Stimulated activated naive CD8-positive, alpha-beta T cell treated with anti-CD3 and anti-CD28 coated beads, Interleukin-15, Interleukin-2, amounts not matched to agents 100 U/mL and 50 U/mL, for 24 hours (primary cell): ENCODE results near the gene WAC.
A peak's percentile ranks its signal among the peaks of the same experiment; 100 is the strongest.

Experiments
- ATAC-seq: fragments of 150-1000 bp; cut with Tn5 transposase; one replicate; pipeline ENCODE4 v1.10.0; 2021
- DNase-seq: peaks from one replicate; pipeline ENCODE4 v3.0.0; 2021

Gene WAC

DNA sequence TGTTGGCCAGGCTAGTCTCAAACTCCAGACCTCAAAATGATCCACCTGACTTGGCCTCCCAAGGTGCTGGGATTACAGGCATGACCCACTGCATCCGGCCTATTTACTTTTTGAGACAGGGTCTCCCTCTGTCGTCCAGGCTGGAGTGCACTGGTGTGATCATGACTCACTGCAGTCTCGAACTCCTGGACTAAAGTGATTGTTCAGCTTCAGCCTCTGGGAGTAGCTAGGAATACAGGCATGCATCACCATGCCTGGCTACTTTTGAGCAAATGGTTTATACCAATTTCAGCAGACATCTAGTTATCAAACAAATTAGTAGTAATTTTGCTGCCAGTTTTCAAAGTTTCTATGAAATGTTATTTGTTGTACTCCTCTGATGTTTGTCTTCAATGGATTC is 2.2 kb upstream of the WAC start:
- no peak for DNase-seq

DNA sequence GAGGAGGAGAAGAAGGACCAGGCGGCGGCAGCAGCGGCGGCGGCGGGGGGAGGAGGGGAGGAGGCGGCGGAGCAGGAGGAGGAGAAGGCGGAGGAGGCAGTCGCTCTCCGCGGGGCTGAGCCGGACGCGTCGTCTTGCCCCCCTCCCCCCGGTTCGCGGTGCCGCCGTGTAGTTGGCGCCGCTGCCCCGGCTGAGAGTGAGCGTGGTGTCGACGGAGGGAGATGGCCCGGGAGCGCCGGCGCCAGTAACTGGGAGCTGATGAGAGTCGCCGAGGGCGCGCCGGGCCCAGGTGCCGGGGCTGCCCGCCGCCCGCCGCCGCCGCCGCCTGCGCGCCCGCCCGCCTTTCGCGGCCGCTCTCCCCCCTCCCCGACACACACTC is 257 bp downstream of the WAC start:
- DNase-seq, result no peak
- ATAC-seq, result no peak

More for the DNA sequence above, 2.2 kb upstream of the WAC start:
- ATAC-seq, result no peak

GRCh38 chr10:28533571-28534304 is 820 bp downstream of the WAC start:
- peak; percentile 19 for ATAC-seq
- peak; percentile 77 for DNase-seq

DNA sequence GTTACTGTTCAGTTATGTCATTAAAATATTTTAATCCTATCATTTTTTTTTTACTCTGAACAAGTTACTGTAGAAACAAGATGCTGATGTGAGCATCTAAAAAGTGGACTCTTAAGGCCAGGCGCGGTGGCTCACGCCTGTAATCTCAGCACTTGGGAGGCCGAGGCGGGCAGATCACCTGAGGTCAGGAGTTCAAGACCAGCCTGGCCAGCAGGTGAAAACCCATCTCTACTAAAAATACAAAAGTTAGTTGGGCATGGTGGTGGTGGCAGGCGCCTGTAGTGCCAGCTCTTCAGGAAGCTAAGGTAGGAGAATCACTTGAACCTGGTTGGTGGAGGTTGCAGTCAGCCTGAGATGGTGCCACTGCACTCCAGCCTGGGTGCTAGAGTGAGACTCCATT is 2.9 kb downstream of the WAC start:
- DNase-seq, result no peak

DNA sequence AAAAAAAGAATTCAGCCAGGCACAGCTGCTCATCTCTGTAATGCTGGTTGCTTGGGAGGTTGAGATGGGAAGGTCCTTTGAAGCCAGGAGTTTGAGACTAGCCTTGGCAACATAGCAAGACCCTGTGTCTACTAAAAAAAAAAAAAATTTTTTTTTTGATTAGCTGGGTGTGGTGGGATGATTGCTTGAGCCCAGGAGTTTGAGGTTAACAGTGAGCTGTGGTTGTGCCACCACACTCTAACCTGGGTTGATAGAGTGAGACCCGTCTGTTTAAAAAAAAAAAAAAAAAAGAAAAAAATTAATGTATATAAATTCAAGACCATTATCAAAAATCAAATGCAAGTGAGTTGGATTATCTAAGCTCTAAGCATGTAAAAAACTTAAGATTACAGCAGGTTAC is 5.7 kb downstream of the WAC start:
- ATAC-seq (no peak), DNase-seq (no peak)

More for the DNA sequence above, 2.9 kb downstream of the WAC start:
- no peak for ATAC-seq

DNA sequence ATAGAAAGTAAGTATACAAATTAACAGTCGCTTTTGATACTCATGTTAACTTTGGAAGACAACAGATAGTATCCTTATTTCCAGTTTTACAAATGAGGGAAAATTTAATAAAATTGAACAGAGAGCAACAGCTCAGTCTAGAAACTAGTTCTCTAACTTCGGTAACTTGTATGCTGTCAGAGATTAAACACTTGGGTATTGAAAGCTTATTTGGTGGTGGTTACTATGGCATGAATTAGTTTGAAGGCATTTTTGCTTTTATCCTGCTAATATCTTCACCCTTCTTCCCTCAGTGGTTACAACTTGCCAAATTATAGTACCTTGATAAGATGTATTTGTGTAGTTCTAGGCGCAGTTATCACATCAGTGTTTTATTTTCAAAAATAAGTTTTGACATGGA is 7.2 kb downstream of the WAC start:
- ATAC-seq (no peak), DNase-seq (no peak)

GRCh38 chr10:28541717-28542365 is 8.9 kb downstream of the WAC start:
- DNase-seq (no peak), ATAC-seq (no peak)

GRCh38 chr10:28542728-28543127 is 9.8 kb downstream of the WAC start:
- ATAC-seq (no peak), DNase-seq (no peak)

DNA sequence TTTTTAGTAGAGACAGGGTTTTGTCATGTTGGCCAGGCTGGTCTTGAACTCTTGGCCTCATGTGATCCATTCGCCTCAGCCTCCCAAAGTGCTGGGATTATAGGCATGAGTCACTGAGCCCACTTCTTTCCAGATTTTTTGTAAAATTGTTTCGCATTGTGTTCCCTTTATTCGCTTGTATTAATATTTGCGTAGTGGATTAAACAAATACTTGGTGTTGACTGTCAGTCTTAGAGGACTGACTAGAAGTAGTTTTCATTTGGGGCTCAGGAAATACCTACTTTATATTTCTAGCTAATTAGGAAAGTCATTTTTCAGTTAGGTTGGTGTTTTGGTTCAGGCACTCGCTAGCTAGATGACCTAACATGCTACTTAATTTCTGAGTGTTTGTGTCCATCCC is 11.1 kb downstream of the WAC start:
- ATAC-seq, result no peak
- no peak for DNase-seq

DNA sequence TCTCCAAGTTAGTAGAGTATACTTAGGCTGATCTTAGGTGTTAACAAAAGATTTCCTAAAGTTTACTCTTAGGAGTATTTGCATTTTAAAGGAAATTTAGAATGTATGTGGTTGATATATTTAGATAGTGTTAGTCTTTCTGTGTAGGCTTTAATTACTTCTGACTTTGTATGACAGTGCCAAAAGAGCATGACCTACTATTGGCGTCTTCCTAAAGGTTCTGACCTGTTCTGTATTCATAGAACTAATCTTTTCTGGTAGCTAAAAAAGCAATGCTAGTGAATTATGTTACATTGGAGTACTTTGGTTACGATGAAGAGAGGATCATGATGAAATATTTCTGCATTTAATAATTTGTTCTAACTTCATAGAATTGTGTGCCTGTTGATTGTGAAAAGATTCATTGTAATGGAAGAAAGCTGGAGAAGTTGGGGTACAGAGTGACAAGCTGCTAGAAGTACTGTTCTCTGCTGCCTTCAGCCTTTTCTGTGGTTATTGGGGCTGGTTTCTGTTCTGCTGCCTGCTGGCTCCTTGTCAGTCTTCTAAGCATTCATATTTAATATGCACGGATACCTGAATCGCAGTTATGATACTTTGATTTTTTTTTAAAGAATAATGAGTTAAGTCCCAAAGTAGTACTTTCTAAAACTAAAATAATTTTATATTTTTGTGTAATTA is 13.2 kb downstream of the WAC start:
- DNase-seq, result no peak
- ATAC-seq, result no peak

DNA sequence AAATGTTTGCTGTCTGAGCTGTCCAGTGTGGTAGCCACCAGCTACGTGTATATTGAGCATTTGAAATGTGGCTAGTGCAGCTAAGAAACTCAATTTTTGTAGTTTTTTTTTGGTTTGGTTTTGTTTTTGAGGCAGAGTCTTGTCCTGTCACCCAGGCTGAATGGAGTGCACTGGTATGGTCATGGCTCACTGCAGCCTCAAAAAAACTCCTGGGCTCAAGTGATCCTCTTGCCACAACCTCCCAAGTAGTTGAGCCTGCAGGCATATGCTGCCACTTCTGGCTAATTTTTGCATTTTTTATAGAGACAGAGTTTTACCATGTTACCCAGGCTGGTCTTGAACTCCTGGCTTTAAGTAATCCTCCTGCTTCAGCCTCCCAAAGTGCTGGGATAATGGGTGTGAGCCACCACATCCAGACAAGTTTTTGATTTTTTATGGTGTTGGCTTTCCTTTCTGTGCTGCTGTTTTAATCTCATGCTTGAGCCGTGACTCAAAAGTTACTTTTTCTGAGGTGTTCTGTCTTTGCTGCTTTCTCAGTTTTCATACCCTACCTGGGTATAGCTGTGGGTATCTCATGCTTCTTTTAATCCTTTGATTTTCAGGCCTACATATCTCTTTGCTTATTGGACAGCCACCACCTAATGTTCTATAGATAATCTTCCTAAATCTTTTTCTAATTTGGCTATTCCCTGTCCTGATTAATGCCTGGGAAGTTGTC is 16.0 kb downstream of the WAC start:
- DNase-seq (no peak), ATAC-seq (no peak)

GRCh38 chr10:28551086-28551485 is 18.2 kb downstream of the WAC start:
- ATAC-seq, result no peak
- no peak for DNase-seq

DNA sequence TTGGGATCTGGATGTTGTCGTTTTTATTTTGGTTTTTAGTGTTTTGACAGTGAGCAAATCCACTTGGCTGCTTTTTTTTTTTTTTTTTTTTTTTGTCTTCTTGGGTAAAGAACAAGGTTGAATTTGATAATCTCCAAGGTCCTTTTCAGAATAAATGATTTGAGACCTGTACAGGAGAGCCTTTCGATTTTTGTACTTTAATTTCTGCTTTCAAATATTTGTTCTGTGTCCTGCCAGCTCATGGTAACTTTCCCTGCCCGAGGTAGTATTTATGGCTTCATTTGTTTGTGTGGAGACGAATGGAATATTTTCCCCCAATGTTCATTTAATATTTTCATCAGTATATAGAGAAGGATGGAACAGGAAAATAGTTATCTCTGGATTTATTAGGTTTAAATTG is 19.9 kb downstream of the WAC start:
- ATAC-seq, result no peak
- no peak for DNase-seq

GRCh38 chr10:28554009-28554408 is 21.1 kb downstream of the WAC start:
- ATAC-seq (no peak), DNase-seq (no peak)

- DNase-seq, result no peak
- no peak for ATAC-seq
Observed at GRCh38 chr10:28554952-28555351, 22.0 kb downstream of the WAC start.

- DNase-seq (no peak), ATAC-seq (no peak)
Observed at GRCh38 chr10:28555358-28555757, 22.4 kb downstream of the WAC start.

DNA sequence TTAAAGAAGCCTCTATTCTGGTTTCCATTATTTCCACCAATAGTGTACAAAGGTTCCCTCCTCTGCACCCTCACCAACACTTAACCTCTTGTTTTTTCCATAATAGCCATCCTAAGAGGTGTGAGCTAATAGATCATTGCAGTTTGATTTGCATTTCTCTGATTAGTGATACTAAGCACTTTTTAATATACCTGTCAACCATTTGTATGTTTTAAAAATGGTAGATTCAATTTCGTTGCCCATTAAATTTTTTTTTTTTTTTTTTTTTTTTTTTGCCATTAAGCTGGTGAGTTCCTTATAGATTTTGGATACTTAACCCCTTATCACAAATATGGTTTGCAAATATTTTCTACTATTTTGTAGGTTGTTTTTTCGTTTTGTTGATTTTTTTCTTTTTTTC is 23.2 kb downstream of the WAC start:
- ATAC-seq (no peak), DNase-seq (no peak)

- ATAC-seq (no peak), DNase-seq (no peak)
Observed at GRCh38 chr10:28558186-28558585, 25.3 kb downstream of the WAC start.

DNA sequence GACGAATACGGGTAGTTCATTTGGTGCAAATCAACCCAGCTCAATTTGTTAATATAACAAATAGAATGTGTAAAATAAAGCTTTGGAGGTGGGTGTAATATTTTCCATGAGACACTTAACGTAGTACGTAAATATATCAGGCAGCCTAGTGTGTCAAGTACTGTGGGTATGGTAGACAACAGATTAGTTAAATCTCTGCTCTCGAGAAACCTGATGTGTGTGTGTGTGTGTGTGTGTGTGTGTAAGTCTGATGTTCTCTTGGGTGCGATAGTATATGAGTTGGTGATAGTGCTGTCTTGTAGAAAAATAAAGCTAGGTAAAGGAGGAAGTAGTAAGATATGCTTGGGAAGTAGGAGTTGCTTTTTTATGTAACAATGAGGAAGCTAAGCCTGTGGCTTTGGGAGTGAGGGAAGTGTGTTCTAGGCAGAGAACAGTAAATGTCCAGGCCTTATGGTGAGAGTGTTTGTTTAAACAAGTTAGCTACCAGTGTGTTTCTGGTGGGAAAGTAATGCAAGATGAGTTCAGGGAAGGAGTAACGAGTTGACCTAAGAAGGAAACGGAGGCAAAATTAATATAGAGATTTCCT is 26.1 kb downstream of the WAC start:
- ATAC-seq (no peak), DNase-seq (no peak)

GRCh38 chr10:28559618-28560017 is 26.7 kb downstream of the WAC start:
- no peak for DNase-seq
- no peak for ATAC-seq

DNA sequence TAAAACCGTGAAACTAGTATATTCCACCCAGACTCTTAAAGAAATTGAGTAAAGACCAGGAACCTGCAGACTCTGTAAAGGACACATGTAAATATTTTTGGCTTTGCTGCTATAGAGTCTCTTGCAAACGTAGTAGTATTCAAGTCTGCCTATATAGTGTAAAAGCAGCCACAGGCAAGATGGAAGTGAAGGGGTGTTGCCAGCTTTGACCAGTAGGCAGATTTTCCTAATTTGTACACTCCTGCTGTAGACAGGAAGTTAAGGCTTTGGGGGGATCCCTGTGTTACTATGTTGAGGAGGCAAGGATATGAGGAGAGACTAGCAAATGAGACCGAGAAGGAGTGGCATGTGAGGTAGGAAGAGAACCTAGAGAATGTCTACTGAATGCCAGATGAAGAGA is 27.7 kb downstream of the WAC start:
- ATAC-seq (no peak), DNase-seq (no peak)

DNA sequence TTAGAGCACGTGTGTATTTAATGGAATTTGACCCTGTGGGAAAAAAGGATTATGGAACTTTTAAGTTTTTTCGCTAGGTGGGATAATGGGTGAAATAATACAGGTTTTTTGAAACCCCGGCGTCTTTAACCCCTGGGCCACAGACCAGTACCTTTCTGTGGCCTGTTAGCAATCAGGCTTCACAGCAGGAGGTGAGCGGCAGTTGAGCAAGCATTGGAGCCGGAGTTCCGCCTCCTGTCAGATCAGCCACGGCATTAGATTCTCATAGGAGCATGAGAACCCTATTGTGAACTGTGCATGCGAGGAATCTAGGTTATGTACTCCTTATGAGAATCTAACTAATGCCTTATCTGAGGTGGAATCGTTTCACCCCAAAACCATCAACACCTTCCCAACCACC is 28.6 kb downstream of the WAC start:
- no peak for ATAC-seq
- no peak for DNase-seq

DNA sequence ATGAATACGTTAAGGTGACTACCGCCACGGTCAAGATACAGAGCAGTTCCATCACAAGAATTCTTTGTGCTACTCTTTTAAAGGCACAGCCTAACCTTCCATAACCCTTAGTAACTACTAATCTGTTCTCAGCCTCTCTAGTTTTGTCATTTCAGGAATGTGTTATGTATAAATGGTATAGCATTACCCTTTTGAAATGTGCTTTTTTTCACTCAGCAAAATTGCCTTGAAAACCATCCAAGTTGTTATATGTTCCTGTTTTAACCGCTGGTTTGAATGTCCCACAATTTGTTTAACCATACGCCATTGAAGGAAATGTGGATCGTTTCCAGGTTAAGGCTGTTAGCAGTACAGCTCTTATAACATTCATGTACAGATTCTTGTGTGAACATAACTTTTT is 32.0 kb downstream of the WAC start:
- peak; percentile 36 for ATAC-seq

More for the DNA sequence above, 32.0 kb downstream of the WAC start:
- DNase-seq, result no peak
